Type B pancreatic cell (in vitro differentiated cells): Measurements from ENCODE around the gene U2AF1L4. TPM values are rescaled to one million over a fixed set of nuclear protein-coding genes. Genes with fewer than 3 reads are reported as not detected.

ENCODE experiments used
- DNase-seq: peaks from one replicate; pipeline ENCODE4 v3.0.0; 2021; ENCODE audit warnings: mixed read lengths; ENCODE audit not compliant: unreplicated experiment; ENCODE audit errors: extremely low spot score
- H3K27ac Mint-ChIP-seq: 2 replicates; pipeline ENCODE4 v1.8.0; 2021; ENCODE audit warnings: mild to moderate bottlenecking, mixed read lengths
- H3K27me3 Mint-ChIP-seq: 2 replicates; pipeline ENCODE4 v1.8.0; 2021; ENCODE audit warnings: mixed read lengths
- H3K36me3 Mint-ChIP-seq: 2 replicates; pipeline ENCODE4 v1.8.0; 2021; ENCODE audit warnings: mixed read lengths
- H3K4me1 Mint-ChIP-seq: one replicate; pipeline ENCODE4 v1.8.0; 2021; ENCODE audit warnings: mixed read lengths; ENCODE audit not compliant: unreplicated experiment
- H3K4me3 Mint-ChIP-seq: 2 replicates; pipeline ENCODE4 v1.8.0; 2021; ENCODE audit warnings: mild to moderate bottlenecking, mixed read lengths
- H3K9me3 Mint-ChIP-seq: 2 replicates; pipeline ENCODE4 v1.8.0; 2021; ENCODE audit warnings: mixed read lengths
- CTCF ChIP-seq: fragments of 200-600 bp; sonication (generic); conservative IDR thresholded peaks from 2 replicates; pipeline ENCODE4 v1.5.0; 2021; ENCODE audit warnings: antibody characterized with exemption, mild to moderate bottlenecking
- total RNA-seq: library from RNA; stranded (reverse); gene quantifications from 2 replicates; pipeline ENCODE4 v1.2.1, GENCODE V29; 2021; ENCODE audit warnings: low replicate concordance

U2AF1L4 gene
- total RNA-seq, 1 donor from 2014 or later: 25.4 TPM

GRCh38 chr19:35790981-35791813, 46.0 kb upstream of the U2AF1L4 start:
- Mint-ChIP-seq H3K36me3 (no peaks in the 10 kb centered on the region), H3K27me3 (peaks cover 13% of the 10 kb centered on the region), H3K4me1 (no peaks in the 10 kb centered on the region), H3K4me3 (no peak overlapping the region), H3K27ac (no peak overlapping the region), H3K9me3 (no peaks in the 10 kb centered on the region)
- DNase-seq: no peak
- TF ChIP-seq CTCF: peak; percentile 17

- Mint-ChIP-seq H3K9me3 (no peaks in the 10 kb centered on the region), H3K27me3 (peaks cover 7% of the 10 kb centered on the region)
Measured at GRCh38 chr19:35789978-35790944, 45.0 kb upstream of the U2AF1L4 start.

GRCh38 chr19:35789195-35789977, 44.2 kb upstream of the U2AF1L4 start:
- no peak for TF ChIP-seq CTCF
- Mint-ChIP-seq H3K27ac (no peak overlapping the region), H3K27me3 (peaks cover 5% of the 10 kb centered on the region), H3K4me3 (no peak overlapping the region), H3K9me3 (no peaks in the 10 kb centered on the region), H3K36me3 (no peaks in the 10 kb centered on the region), H3K4me1 (no peaks in the 10 kb centered on the region)
- DNase-seq: no peak

More at GRCh38 chr19:35789978-35790944, 45.0 kb upstream of the U2AF1L4 start:
- H3K4me3 Mint-ChIP-seq: no peak overlapping the region
- H3K27ac Mint-ChIP-seq: no peak overlapping the region
- no peaks in the 10 kb centered on the region for H3K4me1 Mint-ChIP-seq
- no peak for TF ChIP-seq CTCF
- no peaks in the 10 kb centered on the region for H3K36me3 Mint-ChIP-seq
- no peak for DNase-seq

GRCh38 chr19:35788205-35788960, 43.2 kb upstream of the U2AF1L4 start:
- Mint-ChIP-seq H3K4me3 (no peak overlapping the region), H3K36me3 (no peaks in the 10 kb centered on the region), H3K27ac (no peak overlapping the region), H3K27me3 (no peaks in the 10 kb centered on the region), H3K9me3 (no peaks in the 10 kb centered on the region), H3K4me1 (no peaks in the 10 kb centered on the region)
- TF ChIP-seq CTCF: no peak
- no peak for DNase-seq
